ENCODE results near the gene CFAP61. TPM values are rescaled to one million over a fixed set of nuclear protein-coding genes. Genes with fewer than 3 reads are reported as not detected.
"Not testable (repeated sequence)": the region's sequence is repeated elsewhere in the genome, so short reads cannot be mapped to it uniquely, and the experiment has no call there.

CFAP61 gene
- total RNA-seq, 1 donor from 2014 or later, result 2.6 TPM

GRCh38 chr20:20100881-20101280 is 48.5 kb downstream of the CFAP61 start:
- peaks cover 11% of the 10 kb centered on the region for H3K4me1 Mint-ChIP-seq (ENCODE audit: low read depth)
- no peaks in the 10 kb centered on the region for H3K27me3 Mint-ChIP-seq
- H3K36me3 Mint-ChIP-seq (ENCODE audit: insufficient read depth), result no peaks in the 10 kb centered on the region
- no peak overlapping the region for H3K27ac Mint-ChIP-seq
- TF ChIP-seq CTCF (IDR thresholded peaks at IDR 0.05; ENCODE audit: unreplicated experiment), result no peak
- no peak for DNase-seq (ENCODE audit: low spot score, unreplicated experiment)
- peaks cover 3% of the 10 kb centered on the region for H3K9me3 Mint-ChIP-seq (ENCODE audit: low read depth)
- no peak overlapping the region for H3K4me3 Mint-ChIP-seq (ENCODE audit: low read depth)

- peaks cover 3% of the 10 kb centered on the region for H3K9me3 Mint-ChIP-seq (ENCODE audit: low read depth)
- DNase-seq (ENCODE audit: low spot score, unreplicated experiment), result no peak
- peaks cover 9% of the 10 kb centered on the region for H3K4me1 Mint-ChIP-seq (ENCODE audit: low read depth)
- H3K27ac Mint-ChIP-seq, result no peak overlapping the region
- H3K4me3 Mint-ChIP-seq (ENCODE audit: low read depth), result no peak overlapping the region
- H3K27me3 Mint-ChIP-seq, result no peaks in the 10 kb centered on the region
- H3K36me3 Mint-ChIP-seq (ENCODE audit: insufficient read depth), result no peaks in the 10 kb centered on the region
- no peak for TF ChIP-seq CTCF (IDR thresholded peaks at IDR 0.05; ENCODE audit: unreplicated experiment)
These were observed 49.8 kb downstream of the CFAP61 start for GRCh38 chr20:20102163-20102562.

- TF ChIP-seq CTCF (IDR thresholded peaks at IDR 0.05; ENCODE audit: unreplicated experiment), result no peak
- Mint-ChIP-seq H3K9me3 (ENCODE audit: low read depth) (peaks cover 2% of the 10 kb centered on the region), H3K36me3 (ENCODE audit: insufficient read depth) (no peaks in the 10 kb centered on the region), H3K4me3 (ENCODE audit: low read depth) (no peak overlapping the region), H3K4me1 (ENCODE audit: low read depth) (peaks cover 5% of the 10 kb centered on the region), H3K27ac (no peak overlapping the region), H3K27me3 (no peaks in the 10 kb centered on the region)
- DNase-seq (ENCODE audit: low spot score, unreplicated experiment), result no peak
These were observed 50.5 kb downstream of the CFAP61 start for GRCh38 chr20:20102716-20103258.

GRCh38 chr20:20103486-20103885 is 51.2 kb downstream of the CFAP61 start:
- TF ChIP-seq CTCF (IDR thresholded peaks at IDR 0.05; ENCODE audit: unreplicated experiment), result no peak
- no peaks in the 10 kb centered on the region for H3K36me3 Mint-ChIP-seq (ENCODE audit: insufficient read depth)
- no peak overlapping the region for H3K4me3 Mint-ChIP-seq (ENCODE audit: low read depth)
- no peaks in the 10 kb centered on the region for H3K9me3 Mint-ChIP-seq (ENCODE audit: low read depth)
- no peak for DNase-seq (ENCODE audit: low spot score, unreplicated experiment)
- no peaks in the 10 kb centered on the region for H3K27me3 Mint-ChIP-seq
- peaks cover 4% of the 10 kb centered on the region for H3K4me1 Mint-ChIP-seq (ENCODE audit: low read depth)
- H3K27ac Mint-ChIP-seq, result no peak overlapping the region

- peaks cover 47% of the 10 kb centered on the region for H3K9me3 Mint-ChIP-seq (ENCODE audit: low read depth)
- H3K36me3 Mint-ChIP-seq (ENCODE audit: insufficient read depth); H3K4me3 Mint-ChIP-seq (ENCODE audit: low read depth): not testable (repeated sequence)
These were observed 70.9 kb downstream of the CFAP61 start for GRCh38 chr20:20123187-20123586.

GRCh38 chr20:20130399-20130798 is 78.1 kb downstream of the CFAP61 start:
- peak; percentile 41 for TF ChIP-seq CTCF (IDR thresholded peaks at IDR 0.05; ENCODE audit: unreplicated experiment)
- DNase-seq (ENCODE audit: low spot score, unreplicated experiment), result no peak
- H3K27me3 Mint-ChIP-seq, result no peaks in the 10 kb centered on the region
- peaks cover 7% of the 10 kb centered on the region for H3K36me3 Mint-ChIP-seq (ENCODE audit: insufficient read depth)
- peaks cover 40% of the 10 kb centered on the region for H3K9me3 Mint-ChIP-seq (ENCODE audit: low read depth)
- H3K4me1 Mint-ChIP-seq (ENCODE audit: low read depth), result no peaks in the 10 kb centered on the region
- no peak overlapping the region for H3K4me3 Mint-ChIP-seq (ENCODE audit: low read depth)
- no peak overlapping the region for H3K27ac Mint-ChIP-seq

More at GRCh38 chr20:20123187-20123586, 70.9 kb downstream of the CFAP61 start:
- H3K4me1 Mint-ChIP-seq (ENCODE audit: low read depth); DNase-seq (ENCODE audit: low spot score, unreplicated experiment); H3K27ac Mint-ChIP-seq; H3K27me3 Mint-ChIP-seq: not testable (repeated sequence)

Data from progenitor cell of endocrine pancreas (in vitro differentiated cells).